ENCODE results near the gene SCNM1.

DNA sequence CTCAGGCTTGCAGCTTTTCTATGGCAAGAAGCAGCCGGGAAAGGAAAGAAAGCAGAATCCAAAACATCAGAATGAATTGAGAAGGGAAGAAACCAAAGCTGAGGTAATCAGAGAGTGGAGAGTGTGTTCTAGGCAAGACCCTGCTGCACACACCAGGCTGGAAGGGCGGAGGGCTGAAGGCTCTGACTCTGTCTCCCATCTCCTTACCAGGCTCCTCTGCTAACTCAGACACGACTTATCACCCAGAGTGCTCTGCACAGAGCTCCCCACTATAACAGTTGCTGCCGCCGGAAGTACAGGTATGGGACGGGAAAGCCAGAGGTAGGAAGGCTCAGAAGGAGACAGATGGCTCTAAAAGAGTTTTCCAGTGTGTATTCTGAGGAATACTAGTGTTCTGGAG lies 1.2 kb downstream of the SCNM1 start:
- TF ChIP-seq, protein P1, sequence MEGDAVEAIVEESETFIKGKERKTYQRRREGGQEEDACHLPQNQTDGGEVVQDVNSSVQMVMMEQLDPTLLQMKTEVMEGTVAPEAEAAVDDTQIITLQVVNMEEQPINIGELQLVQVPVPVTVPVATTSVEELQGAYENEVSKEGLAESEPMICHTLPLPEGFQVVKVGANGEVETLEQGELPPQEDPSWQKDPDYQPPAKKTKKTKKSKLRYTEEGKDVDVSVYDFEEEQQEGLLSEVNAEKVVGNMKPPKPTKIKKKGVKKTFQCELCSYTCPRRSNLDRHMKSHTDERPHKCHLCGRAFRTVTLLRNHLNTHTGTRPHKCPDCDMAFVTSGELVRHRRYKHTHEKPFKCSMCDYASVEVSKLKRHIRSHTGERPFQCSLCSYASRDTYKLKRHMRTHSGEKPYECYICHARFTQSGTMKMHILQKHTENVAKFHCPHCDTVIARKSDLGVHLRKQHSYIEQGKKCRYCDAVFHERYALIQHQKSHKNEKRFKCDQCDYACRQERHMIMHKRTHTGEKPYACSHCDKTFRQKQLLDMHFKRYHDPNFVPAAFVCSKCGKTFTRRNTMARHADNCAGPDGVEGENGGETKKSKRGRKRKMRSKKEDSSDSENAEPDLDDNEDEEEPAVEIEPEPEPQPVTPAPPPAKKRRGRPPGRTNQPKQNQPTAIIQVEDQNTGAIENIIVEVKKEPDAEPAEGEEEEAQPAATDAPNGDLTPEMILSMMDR (IDR thresholded peaks at IDR 0.05) = no peak
- no peak for TF ChIP-seq EZH2 (IDR thresholded peaks at IDR 0.05)
